Measurements from ENCODE around the gene GRK5.
A peak's percentile ranks its signal among the peaks of the same experiment; 100 is the strongest.
"Not testable (repeated sequence)": the region's sequence is repeated elsewhere in the genome, so short reads cannot be mapped to it uniquely, and the experiment has no call there.

The GRK5 gene

GRCh38 chr10:119222537-119222936 lies 15.2 kb downstream of the GRK5 start:
- DNase-seq (ENCODE audit: low spot score), result no peak

- DNase-seq (ENCODE audit: low spot score), result no peak
These were observed 15.6 kb downstream of the GRK5 start for GRCh38 chr10:119222966-119223386.

GRCh38 chr10:119225083-119225658 lies 17.8 kb downstream of the GRK5 start:
- no peak for DNase-seq (ENCODE audit: low spot score)

GRCh38 chr10:119227825-119228224 lies 20.5 kb downstream of the GRK5 start:
- no peak for DNase-seq (ENCODE audit: low spot score)

- no peak for DNase-seq (ENCODE audit: low spot score)
These were observed 24.3 kb downstream of the GRK5 start for GRCh38 chr10:119231654-119232053.

- not testable (repeated sequence) for DNase-seq (ENCODE audit: low spot score)
These were observed 25.1 kb downstream of the GRK5 start for GRCh38 chr10:119232439-119232838.

GRCh38 chr10:119233123-119233820 lies 25.9 kb downstream of the GRK5 start:
- DNase-seq (ENCODE audit: low spot score), result no peak

GRCh38 chr10:119233821-119234220 lies 26.4 kb downstream of the GRK5 start:
- DNase-seq (ENCODE audit: low spot score), result no peak

GRCh38 chr10:119235356-119235755 lies 28.0 kb downstream of the GRK5 start:
- no peak for DNase-seq (ENCODE audit: low spot score)

- DNase-seq (ENCODE audit: low spot score), result no peak
These were observed 30.5 kb downstream of the GRK5 start for GRCh38 chr10:119237722-119238436.

GRCh38 chr10:119238577-119238976 lies 31.2 kb downstream of the GRK5 start:
- DNase-seq (ENCODE audit: low spot score), result no peak

- DNase-seq (ENCODE audit: low spot score), result not testable (repeated sequence)
These were observed 31.6 kb downstream of the GRK5 start for GRCh38 chr10:119239015-119239414.

- DNase-seq (ENCODE audit: low spot score), result not testable (repeated sequence)
These were observed 32.3 kb downstream of the GRK5 start for GRCh38 chr10:119239630-119240029.

GRCh38 chr10:119241066-119241465 lies 33.7 kb downstream of the GRK5 start:
- no peak for DNase-seq (ENCODE audit: low spot score)

- no peak for DNase-seq (ENCODE audit: low spot score)
These were observed 34.8 kb downstream of the GRK5 start for GRCh38 chr10:119242186-119242585.

- no peak for DNase-seq (ENCODE audit: low spot score)
These were observed 36.1 kb downstream of the GRK5 start for GRCh38 chr10:119243488-119243887.

- DNase-seq (ENCODE audit: low spot score), result no peak
These were observed 36.6 kb downstream of the GRK5 start for GRCh38 chr10:119243967-119244366.

- DNase-seq (ENCODE audit: low spot score), result no peak
These were observed 37.9 kb downstream of the GRK5 start for GRCh38 chr10:119245272-119245671.

GRCh38 chr10:119246862-119247549 lies 39.6 kb downstream of the GRK5 start:
- DNase-seq (ENCODE audit: low spot score), result peak; percentile 71

GRCh38 chr10:119247550-119247894 lies 40.2 kb downstream of the GRK5 start:
- no peak for DNase-seq (ENCODE audit: low spot score)

GRCh38 chr10:119248184-119248583 lies 40.8 kb downstream of the GRK5 start:
- no peak for DNase-seq (ENCODE audit: low spot score)

- no peak for DNase-seq (ENCODE audit: low spot score)
These were observed 41.3 kb downstream of the GRK5 start for GRCh38 chr10:119248681-119249080.
